HepG2 (cell line): ENCODE results near the gene ZMIZ1. TPM values are rescaled to one million over a fixed set of nuclear protein-coding genes. Genes with fewer than 3 reads are reported as not detected.

Source experiments
- ARID2 ChIP-seq: sonication (generic); formaldehyde crosslinking; IDR thresholded peaks from 2 replicates; pipeline ENCODE4 v1.8.1; 2022; ENCODE audit warnings: mild to moderate bottlenecking, missing genetic modification reagents, borderline replicate concordance
- BRCA1 ChIP-seq: sonication (generic); formaldehyde crosslinking; IDR thresholded peaks from 2 replicates; pipeline ENCODE4 v1.4.0; 2020; ENCODE audit warnings: missing genetic modification reagents
- BRD4 ChIP-seq: sonication (generic); formaldehyde crosslinking; IDR thresholded peaks from 2 replicates; pipeline ENCODE4 v1.4.0; 2020; ENCODE audit warnings: missing genetic modification reagents
- GTF2F1 ChIP-seq: fragments of 150-350 bp; IDR thresholded peaks from 2 replicates; pipeline ENCODE4 v1.6.1; 2014; ENCODE audit warnings: low read length
- PITX1 ChIP-seq: sonication (generic); formaldehyde crosslinking; IDR thresholded peaks from 2 replicates; pipeline ENCODE4 v1.5.1; 2020; ENCODE audit warnings: mild to moderate bottlenecking, missing genetic modification reagents
- REXO4 ChIP-seq: sonication (generic); formaldehyde crosslinking; IDR thresholded peaks from 2 replicates; pipeline ENCODE4 v1.8.0; 2022; ENCODE audit warnings: missing genetic modification reagents, mild to moderate bottlenecking, borderline replicate concordance
- RORA ChIP-seq: sonication (generic); formaldehyde crosslinking; IDR thresholded peaks from 2 replicates; pipeline ENCODE4 v1.5.0; 2020; ENCODE audit warnings: mild to moderate bottlenecking, missing genetic modification reagents, moderate library complexity
- STAG1 ChIP-seq: sonication (generic); formaldehyde crosslinking; IDR thresholded peaks from 2 replicates; pipeline ENCODE4 v1.4.0; 2020; ENCODE audit warnings: missing genetic modification reagents
- TSC22D2 ChIP-seq: sonication (generic); formaldehyde crosslinking; IDR thresholded peaks from 2 replicates; pipeline ENCODE4 v1.5.1; 2020; ENCODE audit warnings: missing genetic modification reagents, mild to moderate bottlenecking, borderline replicate concordance
- YY1 ChIP-seq: IDR thresholded peaks from 2 replicates; pipeline ENCODE4 v1.6.1; 2011; ENCODE audit warnings: low read length, low read depth, moderate library complexity, mild to moderate bottlenecking; ENCODE audit not compliant: insufficient read depth, insufficient replicate concordance
- ZBTB20 ChIP-seq: sonication (generic); formaldehyde crosslinking; IDR thresholded peaks from 2 replicates; pipeline ENCODE4 v1.8.1; 2023; ENCODE audit warnings: missing genetic modification reagents, low read depth, mild to moderate bottlenecking, borderline replicate concordance
- ZFP1 ChIP-seq: IDR thresholded peaks from 2 replicates; pipeline ENCODE4 v1.6.1; 2016
- ZNF124 ChIP-seq: sonication (generic); formaldehyde crosslinking; IDR thresholded peaks from 2 replicates; pipeline ENCODE4 v1.4.0; 2020; ENCODE audit warnings: missing genetic modification reagents
- ZNF180 ChIP-seq: sonication (generic); formaldehyde crosslinking; IDR thresholded peaks from 2 replicates; pipeline ENCODE4 v1.4.0; 2020; ENCODE audit warnings: low read depth, missing genetic modification reagents, borderline replicate concordance
- ZNF224 ChIP-seq: sonication (generic); formaldehyde crosslinking; IDR thresholded peaks from 2 replicates; pipeline ENCODE4 v1.5.0; 2020; ENCODE audit warnings: mild to moderate bottlenecking, missing genetic modification reagents
- ZNF33B ChIP-seq: sonication (generic); formaldehyde crosslinking; IDR thresholded peaks from 2 replicates; pipeline ENCODE4 v1.5.1; 2020; ENCODE audit warnings: mild to moderate bottlenecking, missing genetic modification reagents
- ZNF432 ChIP-seq: sonication (generic); formaldehyde crosslinking; IDR thresholded peaks from 2 replicates; pipeline ENCODE4 v1.5.0; 2020; ENCODE audit warnings: missing genetic modification reagents, mild to moderate bottlenecking, borderline replicate concordance
- ZNF598 ChIP-seq: sonication (generic); formaldehyde crosslinking; IDR thresholded peaks from 2 replicates; pipeline ENCODE4 v1.5.1; 2020; ENCODE audit warnings: mild to moderate bottlenecking, missing genetic modification reagents, borderline replicate concordance
- ZNF720 ChIP-seq: sonication (generic); formaldehyde crosslinking; IDR thresholded peaks from 2 replicates; pipeline ENCODE4 v1.4.0; 2020; ENCODE audit warnings: missing genetic modification reagents
- polyA plus RNA-seq, 8 experiments: library from polyadenylated mRNA; depleted of rRNA in 3 of 8; stranded (reverse) in 7 of 8; unstranded in 1 of 8; fragments of >200 nt; fragmentation: Illumina TruSeq in 4 of 8; extraction: Trizol in 4 of 8; gene quantifications; 2 replicates each; pipeline versions ENCODE4 v1.2.1 to v1.2.3, GENCODE V29; 2011 to 2016; ENCODE audit warnings: low read depth in 4 of 8, missing spikeins in 1 of 8, mixed read lengths in 1 of 8; ENCODE audit not compliant: insufficient read depth in 1 of 8
- total RNA-seq, 5 experiments: library from RNA; depleted of rRNA; stranded (reverse); fragments of >200 nt; fragmentation: Illumina TruSeq; extraction: Trizol; gene quantifications; 2 replicates each; pipeline ENCODE4 v1.2.3, GENCODE V29; 2016; ENCODE audit warnings: low read depth in 1 of 5
- TF ChIP-seq, protein P1 (sequence below): sonication (generic); formaldehyde crosslinking; conservative IDR thresholded peaks from 2 replicates; pipeline ENCODE4 v1.5.0; 2020; ENCODE audit warnings: missing genetic modification reagents
- TF ChIP-seq, protein P2 (sequence below): sonication (generic); formaldehyde crosslinking; IDR thresholded peaks from 2 replicates; pipeline ENCODE4 v1.4.0; 2020; ENCODE audit warnings: mild to moderate bottlenecking, missing genetic modification reagents, borderline replicate concordance
- TF ChIP-seq, protein P3 (sequence below): sonication (generic); formaldehyde crosslinking; IDR thresholded peaks from 2 replicates; pipeline ENCODE4 v1.8.1; 2023; ENCODE audit warnings: mild to moderate bottlenecking, moderate library complexity, missing genetic modification reagents
- TF ChIP-seq, protein P4 (sequence below): sonication (generic); formaldehyde crosslinking; IDR thresholded peaks from 2 replicates; pipeline ENCODE4 v1.5.1; 2020; ENCODE audit warnings: missing genetic modification reagents, mild to moderate bottlenecking, borderline replicate concordance

ZMIZ1 gene
- total and polyA plus RNA-seq, 2 of the 13 experiments (the other 11 are each of a cell fraction or from before 2014, with no cell fraction given): 5.3 to 10.2 TPM

DNA sequence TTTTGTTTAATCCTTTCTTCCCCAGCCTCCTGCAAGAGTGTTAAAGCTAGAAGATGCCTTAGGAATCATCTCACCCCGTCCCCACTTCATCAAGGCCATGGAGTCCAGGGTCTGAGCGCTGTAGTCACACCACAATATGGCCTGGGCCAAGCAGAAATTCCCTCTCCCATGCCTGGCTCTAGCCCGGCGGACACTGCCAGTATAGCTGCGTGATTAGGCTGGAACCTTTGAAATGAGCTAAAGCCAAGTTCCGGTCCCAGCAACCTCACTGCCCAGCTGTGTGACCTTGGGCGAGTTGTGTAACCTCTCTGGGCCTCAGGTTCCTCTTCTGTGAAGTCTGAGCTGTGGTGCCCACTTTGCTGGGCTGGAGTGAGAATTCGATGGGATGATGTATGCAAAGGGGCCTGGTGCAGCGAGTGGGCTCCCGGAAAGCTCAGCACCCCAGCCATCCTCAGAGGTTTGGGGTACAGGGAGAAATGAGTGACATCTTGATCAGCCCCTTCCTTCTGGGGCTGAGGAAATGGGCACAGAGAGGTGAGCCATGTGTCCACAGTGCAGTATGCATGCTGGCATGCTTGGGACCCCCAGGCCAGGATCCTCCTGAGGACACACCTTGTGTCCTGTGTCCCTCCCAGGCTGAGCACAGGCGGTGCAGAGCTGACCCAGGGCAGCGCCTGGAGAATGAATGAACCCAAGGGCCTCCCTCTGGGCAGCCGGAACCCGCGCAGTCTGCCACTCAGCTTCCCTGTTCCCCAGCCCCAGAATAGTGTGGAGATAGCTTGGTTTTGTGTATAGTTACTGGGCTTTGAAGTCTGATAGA lies 118.6 kb downstream of the ZMIZ1 start (continued):
- TF ChIP-seq, protein P1, sequence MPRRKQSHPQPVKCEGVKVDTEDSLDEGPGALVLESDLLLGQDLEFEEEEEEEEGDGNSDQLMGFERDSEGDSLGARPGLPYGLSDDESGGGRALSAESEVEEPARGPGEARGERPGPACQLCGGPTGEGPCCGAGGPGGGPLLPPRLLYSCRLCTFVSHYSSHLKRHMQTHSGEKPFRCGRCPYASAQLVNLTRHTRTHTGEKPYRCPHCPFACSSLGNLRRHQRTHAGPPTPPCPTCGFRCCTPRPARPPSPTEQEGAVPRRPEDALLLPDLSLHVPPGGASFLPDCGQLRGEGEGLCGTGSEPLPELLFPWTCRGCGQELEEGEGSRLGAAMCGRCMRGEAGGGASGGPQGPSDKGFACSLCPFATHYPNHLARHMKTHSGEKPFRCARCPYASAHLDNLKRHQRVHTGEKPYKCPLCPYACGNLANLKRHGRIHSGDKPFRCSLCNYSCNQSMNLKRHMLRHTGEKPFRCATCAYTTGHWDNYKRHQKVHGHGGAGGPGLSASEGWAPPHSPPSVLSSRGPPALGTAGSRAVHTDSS: no peak
- TF ChIP-seq PITX1 (no peak), BRD4 (CRISPR knock-in tag) (peak; percentile 51; the same call in 1 of the 2 replicates), ZBTB20 (CRISPR knock-in tag) (no peak), BRCA1 (CRISPR knock-in tag) (no peak), ZFP1 (CRISPR knock-in tag) (no peak), ZNF432 (CRISPR knock-in tag) (no peak), ZNF720 (CRISPR knock-in tag) (no peak), TSC22D2 (no peak), ZNF224 (CRISPR knock-in tag) (no peak; the same call in 1 of the 2 replicates), YY1 (no peak), ZNF33B (CRISPR knock-in tag) (no peak), ZNF180 (CRISPR knock-in tag) (no peak), GTF2F1 (no peak), ZNF124 (CRISPR knock-in tag) (no peak), ARID2 (no peak), ZNF598 (CRISPR knock-in tag) (peak; percentile 76; the same call in 1 of the 2 replicates), REXO4 (CRISPR knock-in tag) (no peak), STAG1 (no peak), RORA (no peak)
- TF ChIP-seq, protein P2, sequence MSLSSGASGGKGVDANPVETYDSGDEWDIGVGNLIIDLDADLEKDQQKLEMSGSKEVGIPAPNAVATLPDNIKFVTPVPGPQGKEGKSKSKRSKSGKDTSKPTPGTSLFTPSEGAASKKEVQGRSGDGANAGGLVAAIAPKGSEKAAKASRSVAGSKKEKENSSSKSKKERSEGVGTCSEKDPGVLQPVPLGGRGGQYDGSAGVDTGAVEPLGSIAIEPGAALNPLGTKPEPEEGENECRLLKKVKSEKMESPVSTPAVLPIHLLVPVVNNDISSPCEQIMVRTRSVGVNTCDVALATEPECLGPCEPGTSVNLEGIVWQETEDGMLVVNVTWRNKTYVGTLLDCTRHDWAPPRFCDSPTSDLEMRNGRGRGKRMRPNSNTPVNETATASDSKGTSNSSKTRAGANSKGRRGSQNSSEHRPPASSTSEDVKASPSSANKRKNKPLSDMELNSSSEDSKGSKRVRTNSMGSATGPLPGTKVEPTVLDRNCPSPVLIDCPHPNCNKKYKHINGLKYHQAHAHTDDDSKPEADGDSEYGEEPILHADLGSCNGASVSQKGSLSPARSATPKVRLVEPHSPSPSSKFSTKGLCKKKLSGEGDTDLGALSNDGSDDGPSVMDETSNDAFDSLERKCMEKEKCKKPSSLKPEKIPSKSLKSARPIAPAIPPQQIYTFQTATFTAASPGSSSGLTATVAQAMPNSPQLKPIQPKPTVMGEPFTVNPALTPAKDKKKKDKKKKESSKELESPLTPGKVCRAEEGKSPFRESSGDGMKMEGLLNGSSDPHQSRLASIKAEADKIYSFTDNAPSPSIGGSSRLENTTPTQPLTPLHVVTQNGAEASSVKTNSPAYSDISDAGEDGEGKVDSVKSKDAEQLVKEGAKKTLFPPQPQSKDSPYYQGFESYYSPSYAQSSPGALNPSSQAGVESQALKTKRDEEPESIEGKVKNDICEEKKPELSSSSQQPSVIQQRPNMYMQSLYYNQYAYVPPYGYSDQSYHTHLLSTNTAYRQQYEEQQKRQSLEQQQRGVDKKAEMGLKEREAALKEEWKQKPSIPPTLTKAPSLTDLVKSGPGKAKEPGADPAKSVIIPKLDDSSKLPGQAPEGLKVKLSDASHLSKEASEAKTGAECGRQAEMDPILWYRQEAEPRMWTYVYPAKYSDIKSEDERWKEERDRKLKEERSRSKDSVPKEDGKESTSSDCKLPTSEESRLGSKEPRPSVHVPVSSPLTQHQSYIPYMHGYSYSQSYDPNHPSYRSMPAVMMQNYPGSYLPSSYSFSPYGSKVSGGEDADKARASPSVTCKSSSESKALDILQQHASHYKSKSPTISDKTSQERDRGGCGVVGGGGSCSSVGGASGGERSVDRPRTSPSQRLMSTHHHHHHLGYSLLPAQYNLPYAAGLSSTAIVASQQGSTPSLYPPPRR (CRISPR knock-in tag): no peak
- TF ChIP-seq, protein P3, sequence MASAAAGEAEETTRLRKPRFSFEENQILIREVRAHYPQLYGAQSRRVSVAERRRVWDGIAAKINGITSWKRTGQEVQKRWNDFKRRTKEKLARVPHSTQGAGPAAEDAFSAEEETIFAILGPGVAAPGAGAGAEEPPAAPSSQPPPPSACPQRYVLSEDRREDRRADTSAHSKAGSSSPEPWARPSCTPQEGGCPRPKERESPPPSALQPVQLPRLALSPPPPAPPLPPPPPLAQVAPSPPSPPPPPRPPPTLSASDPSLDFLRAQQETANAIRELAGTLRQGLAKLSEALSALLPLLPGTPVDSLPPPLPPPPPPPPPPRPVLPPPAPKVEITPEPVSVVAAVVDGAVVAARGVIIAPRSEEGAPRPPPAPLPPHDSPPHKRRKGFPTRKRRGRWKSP (CRISPR knock-in tag): no peak
- TF ChIP-seq, protein P4, sequence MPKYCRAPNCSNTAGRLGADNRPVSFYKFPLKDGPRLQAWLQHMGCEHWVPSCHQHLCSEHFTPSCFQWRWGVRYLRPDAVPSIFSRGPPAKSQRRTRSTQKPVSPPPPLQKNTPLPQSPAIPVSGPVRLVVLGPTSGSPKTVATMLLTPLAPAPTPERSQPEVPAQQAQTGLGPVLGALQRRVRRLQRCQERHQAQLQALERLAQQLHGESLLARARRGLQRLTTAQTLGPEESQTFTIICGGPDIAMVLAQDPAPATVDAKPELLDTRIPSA (CRISPR knock-in tag): no peak
